Glutamatergic neuron (in vitro differentiated cells): ENCODE data around the gene EXOSC3. TPM values are rescaled to one million over a fixed set of nuclear protein-coding genes. Genes with fewer than 3 reads are reported as not detected.
"Not testable (repeated sequence)": the region's sequence is repeated elsewhere in the genome, so short reads cannot be mapped to it uniquely, and the experiment has no call there.

Experiments
- DNase-seq: peaks from one replicate; pipeline ENCODE4 v3.0.0; 2022
- H3K27ac Mint-ChIP-seq: one replicate; pipeline ENCODE4 v1.8.0; 2020; ENCODE audit warnings: mild to moderate bottlenecking, mixed read lengths, inconsistent platforms; ENCODE audit not compliant: unreplicated experiment
- H3K27me3 Mint-ChIP-seq: one replicate; pipeline ENCODE4 v1.8.0; 2020; ENCODE audit warnings: mild to moderate bottlenecking, moderate library complexity, mixed read lengths, inconsistent platforms; ENCODE audit not compliant: unreplicated experiment
- H3K36me3 Mint-ChIP-seq: one replicate; pipeline ENCODE4 v1.8.0; 2020; ENCODE audit warnings: mild to moderate bottlenecking, mixed read lengths, inconsistent platforms; ENCODE audit not compliant: unreplicated experiment
- H3K4me1 Mint-ChIP-seq: one replicate; pipeline ENCODE4 v1.8.0; 2020; ENCODE audit warnings: mild to moderate bottlenecking, low read depth, mixed read lengths, inconsistent platforms; ENCODE audit not compliant: unreplicated experiment
- H3K4me3 Mint-ChIP-seq: one replicate; pipeline ENCODE4 v1.8.0; 2020; ENCODE audit warnings: mild to moderate bottlenecking, mixed read lengths, inconsistent platforms; ENCODE audit not compliant: unreplicated experiment
- H3K9me3 Mint-ChIP-seq: one replicate; pipeline ENCODE4 v1.8.0; 2020; ENCODE audit warnings: mild to moderate bottlenecking, moderate library complexity, mixed read lengths, inconsistent platforms; ENCODE audit not compliant: unreplicated experiment
- total RNA-seq: library from RNA; stranded (reverse); fragmentation: NEBNext Ultra II Directional; extraction: Animal tissue kit (Norgen Biotek cat#: 25700); gene quantifications from one replicate; pipeline ENCODE4 v1.2.1, GENCODE V29; 2021; ENCODE audit not compliant: unreplicated experiment
- TF ChIP-seq, protein P1 (sequence below): fragments of 200-600 bp; sonication (generic); IDR thresholded peaks from one replicate; pipeline ENCODE4 v1.5.0; 2021; ENCODE audit not compliant: partially characterized antibody, unreplicated experiment

The EXOSC3 gene
- total RNA-seq, 1 donor from 2014 or later = 45.4 TPM

DNA sequence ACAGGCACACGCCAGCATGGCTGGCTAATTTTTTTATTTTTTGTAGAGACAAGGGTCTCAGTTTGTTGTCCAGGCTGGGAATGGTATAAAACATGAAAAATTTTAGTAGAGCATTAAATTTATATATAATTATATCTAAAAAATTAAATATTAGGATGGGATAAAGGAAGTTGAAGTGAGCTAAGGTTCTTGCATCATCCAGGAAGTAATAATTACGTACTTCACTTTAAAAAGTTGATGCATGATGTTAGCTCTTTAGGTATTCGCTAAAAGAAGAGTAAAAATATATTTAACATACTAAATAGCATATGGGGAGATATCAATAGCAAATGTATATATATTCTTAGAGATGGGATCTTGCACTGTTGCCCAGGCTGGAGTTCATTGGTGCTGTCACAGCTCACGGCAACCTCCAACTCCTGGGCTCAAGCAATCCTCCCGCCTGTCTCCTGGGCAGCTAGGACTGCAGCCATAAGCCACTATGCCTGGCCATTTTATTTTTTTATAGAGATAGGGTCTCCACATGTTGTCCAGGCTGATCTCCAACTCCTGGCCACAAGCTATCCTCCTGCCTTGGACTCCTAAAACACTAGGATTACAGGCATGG, 28.0 kb upstream of the EXOSC3 start:
- Mint-ChIP-seq H3K4me1 (no peaks in the 10 kb centered on the region), H3K27me3 (no peaks in the 10 kb centered on the region), H3K27ac (no peak overlapping the region), H3K9me3 (no peaks in the 10 kb centered on the region), H3K36me3 (no peaks in the 10 kb centered on the region), H3K4me3 (no peak overlapping the region)
- DNase-seq = no peak
- TF ChIP-seq, protein P1, sequence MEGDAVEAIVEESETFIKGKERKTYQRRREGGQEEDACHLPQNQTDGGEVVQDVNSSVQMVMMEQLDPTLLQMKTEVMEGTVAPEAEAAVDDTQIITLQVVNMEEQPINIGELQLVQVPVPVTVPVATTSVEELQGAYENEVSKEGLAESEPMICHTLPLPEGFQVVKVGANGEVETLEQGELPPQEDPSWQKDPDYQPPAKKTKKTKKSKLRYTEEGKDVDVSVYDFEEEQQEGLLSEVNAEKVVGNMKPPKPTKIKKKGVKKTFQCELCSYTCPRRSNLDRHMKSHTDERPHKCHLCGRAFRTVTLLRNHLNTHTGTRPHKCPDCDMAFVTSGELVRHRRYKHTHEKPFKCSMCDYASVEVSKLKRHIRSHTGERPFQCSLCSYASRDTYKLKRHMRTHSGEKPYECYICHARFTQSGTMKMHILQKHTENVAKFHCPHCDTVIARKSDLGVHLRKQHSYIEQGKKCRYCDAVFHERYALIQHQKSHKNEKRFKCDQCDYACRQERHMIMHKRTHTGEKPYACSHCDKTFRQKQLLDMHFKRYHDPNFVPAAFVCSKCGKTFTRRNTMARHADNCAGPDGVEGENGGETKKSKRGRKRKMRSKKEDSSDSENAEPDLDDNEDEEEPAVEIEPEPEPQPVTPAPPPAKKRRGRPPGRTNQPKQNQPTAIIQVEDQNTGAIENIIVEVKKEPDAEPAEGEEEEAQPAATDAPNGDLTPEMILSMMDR = no peak

DNA sequence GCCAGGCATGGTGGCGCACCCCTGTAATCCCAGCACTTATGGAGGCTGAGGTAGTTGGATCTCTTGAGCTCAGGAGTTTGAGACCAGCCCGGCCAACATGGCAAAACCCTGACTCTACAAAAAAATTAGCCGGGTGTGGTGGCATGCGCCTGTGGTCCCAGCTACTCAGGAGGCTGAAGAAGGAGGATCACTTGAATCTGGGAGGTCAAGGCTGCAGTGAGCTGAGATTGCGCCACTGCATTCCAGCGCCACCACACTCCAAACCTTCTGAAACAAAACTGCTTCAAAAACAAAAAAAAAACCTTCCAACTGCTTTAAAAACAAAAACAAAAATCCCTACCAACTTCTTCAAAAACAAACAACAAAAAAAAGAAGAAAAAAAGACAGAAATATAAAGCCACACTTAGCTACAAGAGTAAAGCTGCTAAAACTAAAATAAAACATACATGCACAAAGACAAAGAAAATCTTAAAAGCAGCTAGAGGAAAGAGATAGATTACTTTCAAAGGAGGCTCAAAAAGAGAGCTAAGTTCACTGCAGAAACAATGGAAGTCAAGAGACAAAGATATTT, 27.1 kb upstream of the EXOSC3 start:
- Mint-ChIP-seq H3K4me3 (no peak overlapping the region), H3K27ac (no peak overlapping the region)
- TF ChIP-seq, protein P1 = no peak

DNA sequence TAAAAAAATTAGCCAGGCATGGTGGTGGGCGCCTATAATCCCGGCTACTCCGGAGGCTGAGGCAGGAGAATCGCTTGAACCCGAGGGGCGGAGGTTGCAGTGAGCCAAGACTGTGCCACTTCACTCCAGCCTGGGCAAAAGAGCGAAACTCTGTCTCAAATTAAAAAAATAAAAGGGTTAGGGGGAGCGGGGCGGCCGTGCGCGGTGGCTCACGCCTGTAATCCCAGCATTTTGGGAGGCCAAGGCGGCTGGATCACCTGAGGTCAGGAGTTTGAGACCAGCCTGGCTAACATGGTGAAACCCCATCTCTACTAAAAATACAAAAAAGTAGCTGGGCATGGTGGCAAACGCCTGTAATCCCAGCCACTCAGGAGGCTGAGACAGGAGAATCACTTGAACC, 24.8 kb upstream of the EXOSC3 start:
- not testable (repeated sequence) for H3K27me3 Mint-ChIP-seq, H3K9me3 Mint-ChIP-seq, H3K4me3 Mint-ChIP-seq, DNase-seq, H3K36me3 Mint-ChIP-seq, H3K27ac Mint-ChIP-seq
- peaks cover 12% of the 10 kb centered on the region for H3K4me1 Mint-ChIP-seq

More for the DNA sequence above, 27.1 kb upstream of the EXOSC3 start:
- no peaks in the 10 kb centered on the region for H3K4me1 Mint-ChIP-seq
- H3K9me3 Mint-ChIP-seq = no peaks in the 10 kb centered on the region
- no peaks in the 10 kb centered on the region for H3K36me3 Mint-ChIP-seq
- H3K27me3 Mint-ChIP-seq = no peaks in the 10 kb centered on the region
- no peak for DNase-seq

DNA sequence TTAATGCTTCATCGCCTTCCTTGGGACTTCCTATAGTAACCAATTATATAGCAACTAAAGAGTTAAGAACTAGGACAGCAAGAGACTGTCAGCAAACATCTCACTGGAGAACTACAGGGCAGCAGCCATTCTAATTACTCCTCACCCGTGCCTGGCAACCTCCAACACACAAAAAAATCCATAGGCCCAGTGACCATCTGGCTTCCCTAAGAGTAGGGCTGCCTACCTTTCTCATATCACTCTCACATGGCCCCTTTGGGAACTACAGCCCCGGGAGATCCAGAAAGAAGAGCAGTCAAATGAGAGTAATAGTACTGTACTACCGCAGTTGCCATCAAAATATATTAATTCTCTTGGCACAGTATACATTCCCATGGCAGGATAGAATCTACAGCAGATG, 21.4 kb upstream of the EXOSC3 start:
- Mint-ChIP-seq H3K4me1 (peaks cover 17% of the 10 kb centered on the region), H3K36me3 (no peaks in the 10 kb centered on the region), H3K27me3 (peaks cover 2% of the 10 kb centered on the region), H3K9me3 (peaks cover 4% of the 10 kb centered on the region), H3K27ac (peak overlapping the region; percentile 84), H3K4me3 (peak overlapping the region; percentile 40)
- TF ChIP-seq, protein P1 = no peak
- peak; percentile 65 for DNase-seq

DNA sequence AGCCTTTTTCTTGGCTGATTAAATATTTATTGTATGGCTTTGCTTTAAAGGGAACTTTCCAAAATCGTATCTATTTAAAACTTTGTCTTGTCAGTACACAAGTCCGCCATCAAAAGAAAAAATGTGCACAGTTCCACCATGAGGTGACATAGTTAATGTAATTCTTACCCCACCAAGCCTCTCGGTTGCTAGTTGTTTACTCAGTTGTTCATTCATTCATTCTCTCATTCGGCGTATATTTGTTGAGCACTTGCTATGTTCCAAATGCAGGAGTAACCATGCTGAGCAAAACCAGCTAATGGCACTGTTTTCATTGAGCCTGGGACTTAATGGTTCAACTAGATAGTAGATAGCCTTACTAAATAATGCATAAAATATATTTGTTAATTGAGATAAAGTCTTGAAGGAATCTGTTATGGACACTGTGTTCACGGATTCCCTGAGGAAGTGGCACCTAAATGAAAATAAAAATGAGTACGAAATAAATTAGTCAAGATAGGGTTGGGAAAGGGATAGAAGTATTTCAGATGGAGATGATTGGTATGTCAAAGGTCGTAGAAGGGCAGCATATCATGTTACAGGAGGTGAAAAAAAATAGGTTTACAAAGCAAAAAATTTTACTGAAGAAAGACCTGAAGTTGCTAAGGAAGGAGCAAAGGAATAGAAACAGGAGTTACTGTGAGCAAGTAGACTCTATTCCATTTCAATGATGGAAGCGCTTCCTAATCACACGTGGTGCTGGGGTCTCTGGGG, 17.3 kb upstream of the EXOSC3 start:
- H3K4me1 Mint-ChIP-seq = peaks cover 17% of the 10 kb centered on the region
- peaks cover 10% of the 10 kb centered on the region for H3K9me3 Mint-ChIP-seq
- DNase-seq = no peak
- peaks cover 8% of the 10 kb centered on the region for H3K36me3 Mint-ChIP-seq
- peaks cover 4% of the 10 kb centered on the region for H3K27me3 Mint-ChIP-seq
- peak overlapping the region; percentile 93 for H3K4me3 Mint-ChIP-seq
- H3K27ac Mint-ChIP-seq = peak overlapping the region; percentile 80
- TF ChIP-seq, protein P1 = no peak
